ENCODE measurements around the gene NPPA.

DNA sequence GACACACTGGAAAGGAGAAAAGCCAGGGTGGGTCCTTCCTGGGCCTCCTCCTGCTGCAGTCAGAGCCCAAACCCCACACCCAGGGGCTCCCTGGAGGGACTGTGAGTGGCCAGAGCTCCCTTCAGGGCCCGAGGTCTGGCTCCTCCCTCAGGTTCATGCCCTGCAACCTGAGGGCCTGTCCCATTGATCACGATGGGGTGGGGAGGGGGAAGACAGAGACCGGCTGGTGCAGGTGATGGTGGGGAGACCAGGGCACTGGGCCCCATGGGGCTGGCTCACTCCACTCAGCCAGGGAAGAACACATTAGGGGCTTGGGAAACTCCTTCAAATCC lies 41.3 kb upstream of the NPPA start:
- TF ChIP-seq, protein P1, sequence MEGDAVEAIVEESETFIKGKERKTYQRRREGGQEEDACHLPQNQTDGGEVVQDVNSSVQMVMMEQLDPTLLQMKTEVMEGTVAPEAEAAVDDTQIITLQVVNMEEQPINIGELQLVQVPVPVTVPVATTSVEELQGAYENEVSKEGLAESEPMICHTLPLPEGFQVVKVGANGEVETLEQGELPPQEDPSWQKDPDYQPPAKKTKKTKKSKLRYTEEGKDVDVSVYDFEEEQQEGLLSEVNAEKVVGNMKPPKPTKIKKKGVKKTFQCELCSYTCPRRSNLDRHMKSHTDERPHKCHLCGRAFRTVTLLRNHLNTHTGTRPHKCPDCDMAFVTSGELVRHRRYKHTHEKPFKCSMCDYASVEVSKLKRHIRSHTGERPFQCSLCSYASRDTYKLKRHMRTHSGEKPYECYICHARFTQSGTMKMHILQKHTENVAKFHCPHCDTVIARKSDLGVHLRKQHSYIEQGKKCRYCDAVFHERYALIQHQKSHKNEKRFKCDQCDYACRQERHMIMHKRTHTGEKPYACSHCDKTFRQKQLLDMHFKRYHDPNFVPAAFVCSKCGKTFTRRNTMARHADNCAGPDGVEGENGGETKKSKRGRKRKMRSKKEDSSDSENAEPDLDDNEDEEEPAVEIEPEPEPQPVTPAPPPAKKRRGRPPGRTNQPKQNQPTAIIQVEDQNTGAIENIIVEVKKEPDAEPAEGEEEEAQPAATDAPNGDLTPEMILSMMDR (IDR thresholded peaks at IDR 0.05), result no peak
- TF ChIP-seq POLR2A (IDR thresholded peaks at IDR 0.05; ENCODE audit: low read depth) (no peak), EP300 (IDR thresholded peaks at IDR 0.05) (no peak)
